AG09309 (cell line): ENCODE results near the gene C4orf51.

Experiments
- DNase-seq: peaks from one replicate; pipeline ENCODE4 v3.0.0-alpha.2; 2010; ENCODE audit warnings: low read depth
- H3K4me3 ChIP-seq: 2 replicates; pipeline ENCODE4 v1.5.1; 2011; ENCODE audit warnings: mild to moderate bottlenecking, low read depth, low read length, moderate library complexity; ENCODE audit not compliant: control insufficient read depth
- CTCF ChIP-seq: IDR thresholded peaks from 2 replicates; pipeline ENCODE4 v1.5.1; 2011; ENCODE audit warnings: mild to moderate bottlenecking, low read depth, low read length, inconsistent platforms; ENCODE audit not compliant: insufficient read depth, control insufficient read depth; ENCODE audit errors: missing control alignments

The C4orf51 gene

GRCh38 chr4:145736241-145736831 lies 56.4 kb downstream of the C4orf51 start:
- H3K4me3 ChIP-seq, result no peak overlapping the region
- no peak for TF ChIP-seq CTCF
- DNase-seq, result no peak

GRCh38 chr4:145739845-145740244 lies 59.9 kb downstream of the C4orf51 start:
- H3K4me3 ChIP-seq, result no peak overlapping the region
- no peak for TF ChIP-seq CTCF
- no peak for DNase-seq

- H3K4me3 ChIP-seq, result no peak overlapping the region
- no peak for DNase-seq
- no peak for TF ChIP-seq CTCF
Observed at GRCh38 chr4:145740806-145741205, 60.9 kb downstream of the C4orf51 start.

- no peak overlapping the region for H3K4me3 ChIP-seq
- no peak for TF ChIP-seq CTCF
- DNase-seq, result no peak
Observed at GRCh38 chr4:145743641-145744040, 63.7 kb downstream of the C4orf51 start.

- TF ChIP-seq CTCF, result no peak
- H3K4me3 ChIP-seq, result no peak overlapping the region
- DNase-seq, result no peak
Observed at GRCh38 chr4:145755802-145756201, 75.9 kb downstream of the C4orf51 start.

GRCh38 chr4:145756244-145756643 lies 76.3 kb downstream of the C4orf51 start:
- TF ChIP-seq CTCF, result no peak
- no peak for DNase-seq
- H3K4me3 ChIP-seq, result no peak overlapping the region

- no peak overlapping the region for H3K4me3 ChIP-seq
- no peak for DNase-seq
- no peak for TF ChIP-seq CTCF
Observed at GRCh38 chr4:145757188-145757587, 77.2 kb downstream of the C4orf51 start.
